GM12874 (cell line): ENCODE data around the gene PEA15.

Experiments
- TF ChIP-seq, protein P1 (sequence below): IDR thresholded peaks from 2 replicates; pipeline ENCODE4 v1.5.1; 2011; ENCODE audit warnings: low read depth, mild to moderate bottlenecking, control low read depth, low read length, moderate library complexity; ENCODE audit not compliant: insufficient read depth

PEA15 gene

DNA sequence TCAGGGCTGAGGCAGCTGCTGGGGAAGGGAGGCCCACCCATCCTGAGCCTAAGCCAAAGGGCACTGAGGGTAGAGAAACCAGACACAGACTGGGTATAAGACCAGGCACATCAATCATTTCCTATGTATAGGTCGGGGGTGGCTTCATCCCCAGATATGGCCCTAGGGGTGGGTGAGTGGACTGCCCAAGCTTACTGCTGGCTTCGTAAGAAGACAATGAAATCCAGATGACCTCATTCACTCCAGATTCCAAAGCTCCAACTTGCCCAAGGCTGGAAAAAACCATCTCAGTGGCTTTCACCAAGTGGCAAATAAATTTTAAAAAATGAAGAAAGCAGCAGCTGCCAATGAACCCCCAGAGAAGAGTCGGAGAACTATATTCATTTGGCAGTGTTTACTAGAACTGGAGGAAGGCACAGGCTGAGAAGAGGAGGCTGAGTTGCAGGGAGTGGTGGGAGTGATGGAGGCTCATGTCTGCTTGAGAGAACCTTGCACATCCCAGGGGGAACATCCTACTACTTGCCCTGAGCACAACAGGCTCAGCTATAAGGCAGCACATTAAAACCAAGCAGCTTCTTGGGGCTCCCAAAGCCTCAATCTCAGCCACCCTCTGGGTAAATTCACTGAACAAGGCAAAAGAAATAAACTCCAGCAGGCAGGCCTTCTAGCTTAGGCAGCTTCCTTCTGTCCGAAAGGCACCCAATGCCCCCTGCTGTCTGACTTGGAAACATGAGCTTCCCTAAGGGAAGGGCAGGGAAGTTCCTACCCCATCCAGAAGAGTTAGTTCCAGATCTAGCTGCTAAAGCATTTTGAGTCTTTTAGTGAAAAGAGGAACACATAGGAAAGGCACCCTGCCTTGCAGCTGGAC lies 14.1 kb downstream of the PEA15 start:
- TF ChIP-seq, protein P1, sequence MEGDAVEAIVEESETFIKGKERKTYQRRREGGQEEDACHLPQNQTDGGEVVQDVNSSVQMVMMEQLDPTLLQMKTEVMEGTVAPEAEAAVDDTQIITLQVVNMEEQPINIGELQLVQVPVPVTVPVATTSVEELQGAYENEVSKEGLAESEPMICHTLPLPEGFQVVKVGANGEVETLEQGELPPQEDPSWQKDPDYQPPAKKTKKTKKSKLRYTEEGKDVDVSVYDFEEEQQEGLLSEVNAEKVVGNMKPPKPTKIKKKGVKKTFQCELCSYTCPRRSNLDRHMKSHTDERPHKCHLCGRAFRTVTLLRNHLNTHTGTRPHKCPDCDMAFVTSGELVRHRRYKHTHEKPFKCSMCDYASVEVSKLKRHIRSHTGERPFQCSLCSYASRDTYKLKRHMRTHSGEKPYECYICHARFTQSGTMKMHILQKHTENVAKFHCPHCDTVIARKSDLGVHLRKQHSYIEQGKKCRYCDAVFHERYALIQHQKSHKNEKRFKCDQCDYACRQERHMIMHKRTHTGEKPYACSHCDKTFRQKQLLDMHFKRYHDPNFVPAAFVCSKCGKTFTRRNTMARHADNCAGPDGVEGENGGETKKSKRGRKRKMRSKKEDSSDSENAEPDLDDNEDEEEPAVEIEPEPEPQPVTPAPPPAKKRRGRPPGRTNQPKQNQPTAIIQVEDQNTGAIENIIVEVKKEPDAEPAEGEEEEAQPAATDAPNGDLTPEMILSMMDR: no peak

DNA sequence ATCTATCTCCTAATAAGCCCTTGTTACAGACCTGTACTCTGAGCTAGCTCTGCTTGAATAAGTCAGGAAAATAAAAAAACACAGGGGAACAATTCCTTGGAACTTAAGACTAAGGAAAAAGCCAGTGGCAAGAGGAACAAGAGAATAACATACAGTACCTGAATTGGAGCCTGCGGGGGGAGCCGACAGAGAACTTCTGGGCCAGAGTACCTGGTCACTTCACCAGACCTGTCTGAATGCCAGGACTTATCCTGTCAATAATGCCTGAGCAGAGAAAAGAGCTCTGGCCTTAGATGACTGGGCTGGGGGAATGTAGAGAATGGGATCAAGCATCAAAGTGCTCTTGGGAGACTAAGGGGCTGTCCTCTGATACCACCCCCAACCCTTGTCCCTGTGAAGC lies 15.1 kb downstream of the PEA15 start:
- TF ChIP-seq, protein P1: no peak

DNA sequence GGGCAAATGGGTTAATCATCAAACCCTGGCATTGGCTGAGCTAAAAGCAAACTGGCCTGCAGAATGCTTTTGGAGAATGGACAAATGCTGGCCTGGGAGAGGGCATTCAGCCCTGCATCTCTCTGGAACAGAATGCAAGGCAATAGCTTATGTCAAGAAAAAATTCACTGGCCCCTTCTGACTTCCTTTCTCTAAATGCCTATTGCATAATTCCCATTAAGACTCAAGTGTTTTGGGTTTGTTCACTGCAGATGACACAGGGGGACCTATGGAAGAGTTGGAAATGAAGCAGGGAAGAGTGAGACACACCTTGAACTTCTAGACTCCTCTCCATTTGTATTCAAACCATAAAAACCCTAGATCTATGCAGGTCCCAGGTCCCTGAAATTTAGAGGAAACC lies 15.9 kb downstream of the PEA15 start:
- TF ChIP-seq, protein P1: no peak

DNA sequence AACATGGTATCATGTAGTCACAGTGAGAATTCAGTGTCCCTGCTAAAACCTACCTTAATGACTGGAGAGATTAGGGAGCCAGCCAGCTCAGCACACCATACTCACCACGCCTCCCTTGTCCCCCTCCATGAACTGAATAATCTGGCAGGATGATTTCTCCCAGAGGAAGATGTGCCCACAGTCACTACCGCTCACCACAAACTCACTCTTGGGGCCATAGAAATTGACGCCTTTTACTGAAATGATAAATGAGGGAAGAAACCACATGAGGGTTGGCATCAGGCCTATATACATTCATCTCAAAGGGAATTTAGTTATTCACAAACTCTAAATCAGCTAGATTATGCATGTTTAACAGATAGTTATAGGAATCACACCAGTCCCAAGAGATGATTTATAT lies 17.4 kb downstream of the PEA15 start:
- TF ChIP-seq, protein P1: no peak

DNA sequence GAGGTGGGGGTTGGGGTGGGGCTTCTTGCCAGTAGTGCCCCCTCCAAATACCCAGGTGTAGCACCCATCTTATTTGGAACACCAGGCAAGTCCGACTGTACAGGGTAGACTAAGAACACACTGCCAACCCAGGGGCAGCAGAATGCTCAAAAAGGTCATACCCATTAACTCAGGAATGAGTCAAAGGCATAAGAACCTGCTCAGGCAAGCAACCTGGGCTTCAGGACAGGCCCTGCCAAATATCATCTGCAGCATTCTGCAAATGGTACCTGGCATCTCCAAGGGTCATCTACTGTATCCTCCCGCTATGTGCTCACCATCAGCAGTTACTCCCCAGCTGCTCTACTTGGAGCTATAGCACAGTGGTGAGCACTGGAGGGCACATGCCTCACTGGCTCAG lies 19.4 kb downstream of the PEA15 start:
- TF ChIP-seq, protein P1: no peak

DNA sequence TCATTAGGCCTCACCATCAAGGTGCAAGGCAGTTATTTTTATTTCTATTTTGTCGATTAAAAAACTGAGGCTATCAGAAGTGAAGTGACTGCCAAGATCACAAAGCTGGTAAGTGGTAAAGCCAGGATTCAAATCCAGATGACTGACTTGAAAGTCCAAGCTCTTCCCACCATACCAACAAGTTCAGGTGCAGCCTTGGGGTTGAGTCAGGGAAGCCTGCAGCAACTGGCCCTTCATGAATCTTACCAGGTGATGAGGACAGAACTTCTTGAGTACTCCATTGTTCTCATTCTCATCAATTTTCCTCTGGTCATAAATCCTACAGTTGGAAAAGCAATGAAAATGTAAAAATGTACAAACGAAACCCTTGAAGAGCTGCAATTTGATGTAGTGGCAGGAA lies 20.2 kb downstream of the PEA15 start:
- TF ChIP-seq, protein P1: no peak

DNA sequence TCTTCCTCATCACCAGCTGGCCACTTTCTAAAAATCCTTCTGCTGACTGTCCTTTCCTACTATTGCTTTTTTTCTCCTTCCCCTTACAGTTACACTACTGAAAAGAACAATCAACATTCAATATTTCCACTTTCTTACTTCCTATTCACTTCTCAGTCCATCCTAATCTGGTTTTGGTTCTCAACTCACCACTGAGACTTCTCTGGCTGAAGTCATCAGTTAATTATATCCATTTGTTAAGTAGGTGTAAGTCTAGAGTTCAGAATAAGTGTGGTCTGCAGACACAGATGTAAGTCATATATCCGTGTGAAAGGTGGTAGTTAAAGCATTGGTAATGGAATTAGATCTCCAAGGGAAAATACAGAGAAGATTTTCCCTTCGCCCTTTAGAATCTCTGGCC lies 21.4 kb downstream of the PEA15 start:
- TF ChIP-seq, protein P1: no peak

DNA sequence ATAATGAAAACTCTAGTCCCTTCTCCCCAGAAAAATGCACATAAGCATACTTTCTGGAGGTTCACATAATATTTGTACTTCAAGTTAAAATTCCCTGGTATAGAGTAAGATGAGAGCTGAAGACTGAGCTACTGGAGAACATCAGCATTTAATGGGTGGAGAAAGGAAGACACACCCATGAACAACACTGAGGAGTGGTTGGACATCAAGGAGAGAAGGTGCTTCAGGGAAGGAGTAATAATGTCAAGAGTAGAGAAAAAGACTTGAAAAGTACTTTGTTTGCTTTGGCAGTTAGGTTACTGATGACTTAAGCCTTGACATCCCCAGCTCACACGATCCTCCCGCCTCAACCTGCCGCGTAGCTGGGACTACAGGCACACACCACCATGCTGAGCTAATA lies 21.9 kb downstream of the PEA15 start:
- TF ChIP-seq, protein P1: no peak
